SJSA1 (cell line): ENCODE results near the gene AFF3. TPM values are rescaled to one million over a fixed set of nuclear protein-coding genes. Genes with fewer than 3 reads are reported as not detected.
"Not testable (repeated sequence)": the region's sequence is repeated elsewhere in the genome, so short reads cannot be mapped to it uniquely, and the experiment has no call there.

Experiments
- DNase-seq, 2 experiments: peaks; one replicate each; pipeline ENCODE4 v3.0.0-alpha.2; 2015 to 2020; ENCODE audit warnings: low spot score in 2 of 2, low read depth in 1 of 2
- H3K27ac ChIP-seq: fragments of 250-450 bp; sonication (Bioruptor Pico); 2 replicates; pipeline ENCODE4 v1.5.1; 2020; ENCODE audit warnings: mild to moderate bottlenecking, moderate library complexity
- H3K27me3 ChIP-seq: fragments of 250-450 bp; sonication (Bioruptor Pico); replicated peaks from 2 replicates; pipeline ENCODE4 v1.5.1; 2020; ENCODE audit warnings: mild to moderate bottlenecking, moderate library complexity
- H3K36me3 ChIP-seq: fragments of 250-450 bp; sonication (Bioruptor Pico); 2 replicates; pipeline ENCODE4 v1.5.1; 2020; ENCODE audit warnings: mild to moderate bottlenecking
- H3K4me1 ChIP-seq: fragments of 250-450 bp; sonication (Bioruptor Pico); replicated peaks from 2 replicates; pipeline ENCODE4 v1.6.1; 2021; ENCODE audit warnings: mild to moderate bottlenecking
- H3K4me3 ChIP-seq: fragments of 250-450 bp; sonication (Bioruptor Pico); 2 replicates; pipeline ENCODE4 v1.5.1; 2020; ENCODE audit warnings: mild to moderate bottlenecking
- H3K9me3 ChIP-seq: fragments of 250-450 bp; sonication (Bioruptor Pico); replicated peaks from 2 replicates; pipeline ENCODE4 v1.5.1; 2020; ENCODE audit warnings: mild to moderate bottlenecking
- total RNA-seq: library from RNA; depleted of rRNA; stranded (reverse); fragments of >200 nt; shearing (Covaris generic); gene quantifications from 2 replicates; pipeline ENCODE4 v1.2.3, GENCODE V29; 2014

Gene AFF3
- total RNA-seq, 1 experiment from 2014 or later: 0.18 TPM

DNA sequence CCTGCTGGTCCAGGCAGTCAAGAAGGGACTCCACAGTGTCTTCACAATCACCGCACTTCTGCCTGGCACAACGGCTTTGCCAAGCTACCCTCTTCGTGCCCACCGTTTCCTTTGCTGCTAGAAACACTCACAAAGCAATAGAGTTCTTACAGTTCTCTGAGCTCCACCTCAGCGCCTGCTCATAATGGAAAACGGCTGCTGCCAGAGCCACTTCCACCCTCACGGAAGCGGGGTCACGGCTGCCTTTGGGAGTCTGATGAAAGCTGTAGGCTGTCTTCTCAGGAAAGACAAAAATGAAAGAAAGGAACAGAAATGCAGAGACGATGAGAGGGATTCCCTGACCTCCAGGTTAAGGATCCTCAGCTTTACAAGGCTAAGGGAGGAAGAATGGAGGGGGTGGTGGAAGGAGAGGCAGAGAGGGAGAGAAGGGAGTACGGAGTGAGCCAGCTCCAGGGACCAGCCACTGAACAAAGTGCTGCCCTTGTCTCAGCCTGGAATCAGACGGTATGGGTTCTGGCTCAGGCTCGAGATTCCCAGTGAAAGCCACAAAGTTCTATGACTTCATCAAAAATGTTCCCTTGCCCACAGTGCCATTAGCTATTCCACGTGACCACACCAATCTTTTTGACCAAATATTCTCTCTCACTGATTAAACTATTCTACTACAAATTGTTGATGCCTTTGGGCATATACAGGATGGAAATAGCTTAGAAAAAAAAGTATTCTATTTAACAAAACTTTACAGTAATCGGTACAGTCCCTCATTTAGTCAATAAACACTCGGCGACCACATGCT, 58.8 kb downstream of the AFF3 start:
- not testable (repeated sequence) for H3K4me1 ChIP-seq, H3K36me3 ChIP-seq, H3K27ac ChIP-seq, H3K4me3 ChIP-seq, H3K27me3 ChIP-seq, DNase-seq, H3K9me3 ChIP-seq

DNA sequence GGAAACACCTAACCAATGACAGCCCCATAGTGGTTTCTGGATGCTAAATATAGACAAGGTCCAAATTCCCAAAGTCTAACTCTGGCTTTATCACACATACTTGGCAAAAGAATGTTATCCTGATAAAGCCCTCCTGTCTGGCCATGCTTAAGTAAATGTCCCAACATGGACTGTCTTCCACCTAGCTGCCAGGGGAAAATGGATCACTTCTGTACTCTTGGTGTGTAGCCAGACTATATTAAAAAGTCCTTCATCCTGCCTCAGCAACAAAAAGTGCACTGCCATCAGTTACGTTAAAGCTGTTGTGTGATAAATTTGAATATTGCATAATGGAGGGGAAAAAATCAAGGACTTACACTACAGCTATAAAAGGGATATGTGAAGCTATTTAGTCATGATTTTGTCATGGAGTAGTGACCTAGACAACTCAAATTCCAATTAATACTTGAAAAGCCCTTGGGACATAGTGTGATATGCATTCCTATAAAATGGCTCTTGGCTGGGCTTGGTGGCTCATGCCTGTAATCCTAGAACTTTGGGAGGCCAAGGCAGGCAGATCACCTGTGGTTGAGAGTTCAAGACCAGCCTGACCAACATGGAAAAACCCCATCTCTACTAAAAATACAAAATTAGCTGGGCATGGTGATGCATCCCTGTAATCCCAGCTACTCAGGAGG, 60.0 kb downstream of the AFF3 start:
- not testable (repeated sequence) for H3K27ac ChIP-seq, H3K9me3 ChIP-seq, DNase-seq, H3K4me1 ChIP-seq, H3K4me3 ChIP-seq, H3K27me3 ChIP-seq, H3K36me3 ChIP-seq

DNA sequence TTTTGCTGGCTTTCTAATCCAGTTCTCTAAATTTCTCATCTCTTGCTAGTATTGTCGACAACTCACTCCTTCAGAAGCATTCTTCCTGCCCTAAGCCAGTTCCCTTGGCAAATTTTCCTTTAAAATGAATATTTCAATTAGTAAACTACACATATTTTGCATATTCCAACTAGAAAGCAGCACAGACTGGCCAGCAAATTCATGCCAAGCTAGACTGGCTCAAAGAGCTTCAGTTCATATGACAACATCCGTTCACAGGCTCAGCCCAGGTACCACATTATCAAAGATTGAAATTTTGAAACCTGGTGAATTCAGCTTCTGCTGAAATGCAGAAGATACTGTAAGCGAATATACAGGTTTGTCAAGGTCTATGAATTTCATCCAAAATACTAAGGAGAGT, 64.5 kb downstream of the AFF3 start:
- Histone ChIP-seq H3K4me1 (no peaks in the 10 kb centered on the region), H3K27ac (no peak overlapping the region), H3K36me3 (no peaks in the 10 kb centered on the region), H3K27me3 (no peaks in the 10 kb centered on the region), H3K4me3 (no peak overlapping the region), H3K9me3 (no peaks in the 10 kb centered on the region)
- no peak for DNase-seq

DNA sequence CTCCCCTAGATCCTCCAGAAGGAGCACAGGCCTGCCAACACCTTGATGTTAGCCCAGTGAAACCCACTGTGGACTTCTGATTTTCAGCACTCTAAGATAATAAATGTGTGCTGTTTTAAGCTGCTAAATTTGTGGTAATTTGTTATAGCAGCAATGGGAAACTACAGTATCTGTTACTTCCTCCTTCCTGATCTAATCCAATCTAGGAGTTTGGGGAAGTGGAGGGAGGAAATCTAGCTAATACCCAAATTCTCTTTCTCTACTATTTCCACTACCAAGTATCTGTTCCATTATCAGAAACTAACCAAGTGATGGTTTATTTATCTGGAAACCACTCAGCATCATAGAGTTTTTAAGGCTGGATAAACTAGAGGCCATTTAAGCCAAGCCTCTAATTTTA, 64.9 kb downstream of the AFF3 start:
- Histone ChIP-seq H3K4me1 (no peaks in the 10 kb centered on the region), H3K27me3 (no peaks in the 10 kb centered on the region; the same call in 1 of the 2 replicates), H3K4me3 (no peak overlapping the region), H3K27ac (no peak overlapping the region), H3K9me3 (no peaks in the 10 kb centered on the region), H3K36me3 (no peaks in the 10 kb centered on the region)
- no peak for DNase-seq

DNA sequence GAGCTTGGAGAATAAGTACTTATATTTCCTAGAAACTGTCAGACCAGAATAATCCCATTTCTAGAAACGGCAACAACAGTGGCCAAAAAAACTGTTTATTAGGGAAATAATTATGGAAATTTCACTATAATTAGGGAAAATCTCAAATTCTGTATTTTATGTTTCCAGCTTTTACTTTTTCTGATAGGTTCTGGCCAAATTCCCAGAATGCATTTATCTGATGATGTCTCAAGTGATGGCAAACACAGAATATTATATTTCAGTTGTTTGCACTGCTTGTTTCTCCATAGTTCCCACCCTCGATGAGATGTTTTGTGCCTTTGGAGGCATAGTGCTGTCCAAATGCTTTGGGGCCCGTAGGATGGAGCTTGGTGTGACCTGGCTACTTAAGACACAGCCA, 66.9 kb downstream of the AFF3 start:
- H3K9me3 ChIP-seq: no peaks in the 10 kb centered on the region

DNA sequence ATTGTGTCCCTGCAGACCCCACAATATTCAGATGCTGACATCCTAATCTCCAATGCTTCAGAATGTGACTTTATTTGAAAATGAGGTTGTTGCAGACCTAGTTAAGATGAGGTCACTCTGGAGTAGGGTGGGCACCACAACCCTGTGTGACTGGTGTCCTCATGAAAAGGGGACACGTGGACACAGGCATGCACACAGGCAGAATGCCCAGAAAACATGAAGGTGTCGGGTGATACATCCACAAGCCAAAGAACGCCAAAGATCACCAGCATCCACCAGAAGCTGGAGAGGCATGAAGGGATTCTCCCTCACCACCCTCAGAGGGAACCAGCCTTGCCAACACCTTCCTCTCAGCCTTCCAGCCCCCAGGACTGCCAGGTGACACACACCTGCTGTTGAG, 69.3 kb downstream of the AFF3 start:
- H3K9me3 ChIP-seq: no peaks in the 10 kb centered on the region
- no peaks in the 10 kb centered on the region for H3K4me1 ChIP-seq
- no peak overlapping the region for H3K27ac ChIP-seq
- no peak overlapping the region for H3K4me3 ChIP-seq
- no peak for DNase-seq
- no peaks in the 10 kb centered on the region; the same call in 1 of the 2 replicates for H3K27me3 ChIP-seq
- no peaks in the 10 kb centered on the region for H3K36me3 ChIP-seq

More for the DNA sequence above, 66.9 kb downstream of the AFF3 start:
- Histone ChIP-seq H3K4me3 (no peak overlapping the region), H3K27ac (no peak overlapping the region), H3K36me3 (no peaks in the 10 kb centered on the region), H3K4me1 (no peaks in the 10 kb centered on the region), H3K27me3 (no peaks in the 10 kb centered on the region; the same call in 1 of the 2 replicates)
- DNase-seq: no peak

DNA sequence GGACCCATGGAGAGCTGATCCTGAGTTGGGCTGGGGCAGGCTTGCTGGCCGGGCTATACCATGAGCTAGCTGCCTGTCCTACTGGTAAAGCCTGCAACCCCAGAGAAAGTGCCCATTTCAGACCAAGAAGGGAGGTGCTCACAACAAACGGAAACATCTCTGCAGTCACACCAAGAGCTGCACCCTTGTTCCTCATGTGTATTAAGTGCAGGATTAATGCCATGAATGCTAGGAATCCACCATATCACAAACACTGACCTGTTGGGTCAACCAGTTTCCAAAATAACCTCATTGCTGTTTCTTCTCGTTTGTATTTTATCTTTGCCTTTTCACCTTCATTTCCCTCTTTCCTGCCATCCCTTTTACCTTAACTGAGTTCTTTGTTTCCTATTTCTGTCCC, 69.9 kb downstream of the AFF3 start:
- no peak overlapping the region for H3K4me3 ChIP-seq
- H3K27ac ChIP-seq: no peak overlapping the region
- no peaks in the 10 kb centered on the region for H3K36me3 ChIP-seq
- H3K4me1 ChIP-seq: no peaks in the 10 kb centered on the region
- no peaks in the 10 kb centered on the region for H3K9me3 ChIP-seq
- no peaks in the 10 kb centered on the region; the same call in 1 of the 2 replicates for H3K27me3 ChIP-seq
- no peak for DNase-seq

DNA sequence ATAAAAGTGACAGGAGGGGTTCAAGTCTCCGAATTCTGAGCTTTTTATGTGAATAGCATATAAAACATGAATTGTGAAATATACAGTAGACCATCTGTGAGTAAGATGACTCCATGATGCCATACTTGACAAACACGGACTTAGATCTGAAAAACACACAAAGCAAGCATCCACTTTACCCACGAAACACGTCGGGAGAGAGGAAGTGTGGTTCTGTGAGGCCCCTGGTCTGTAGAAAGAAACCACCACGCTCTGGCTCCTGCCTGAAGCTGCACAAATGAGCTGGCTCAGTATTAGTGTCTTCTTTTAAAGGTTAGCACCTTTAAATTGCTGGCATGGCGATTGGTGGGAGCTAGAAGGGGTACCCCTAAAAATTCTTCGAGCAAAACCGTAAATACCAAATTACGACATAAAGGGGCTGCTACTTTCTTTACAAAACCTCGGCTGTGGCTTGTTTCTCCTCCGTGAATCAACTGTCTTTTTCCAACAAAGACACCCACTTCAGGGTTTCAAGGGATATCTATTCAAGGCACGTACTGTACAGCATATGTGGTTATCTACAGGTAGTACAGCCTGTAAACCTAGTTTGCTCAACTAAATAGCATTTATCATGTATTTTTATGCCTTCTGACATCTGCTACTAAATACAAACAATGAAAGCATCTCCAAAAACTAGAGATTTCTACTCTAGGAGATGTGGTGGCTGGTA, 70.9 kb downstream of the AFF3 start:
- H3K27me3 ChIP-seq: no peaks in the 10 kb centered on the region; the same call in 1 of the 2 replicates
- H3K9me3 ChIP-seq: no peaks in the 10 kb centered on the region
- H3K36me3 ChIP-seq: no peaks in the 10 kb centered on the region
- no peak overlapping the region for H3K4me3 ChIP-seq
- H3K27ac ChIP-seq: no peak overlapping the region
- DNase-seq: no peak
- no peaks in the 10 kb centered on the region for H3K4me1 ChIP-seq

DNA sequence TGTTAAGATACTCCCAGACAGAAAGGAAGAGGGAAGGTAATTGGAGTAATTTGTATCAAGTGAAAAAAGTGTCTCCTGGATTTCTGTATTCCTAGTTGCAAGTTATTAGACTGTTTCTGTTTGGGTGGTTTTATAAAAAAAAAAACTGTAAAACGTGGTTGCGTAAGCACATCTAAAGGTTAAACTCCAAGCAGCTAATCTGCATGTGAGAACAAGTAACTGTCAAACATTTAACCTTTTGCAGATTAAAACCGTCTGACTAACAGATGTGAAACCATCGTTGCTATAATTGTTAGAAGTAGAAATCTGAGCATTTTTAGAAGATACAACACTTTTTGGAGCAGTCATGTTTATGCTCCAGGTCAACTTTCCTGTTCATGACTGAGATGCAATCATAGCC, 72.3 kb downstream of the AFF3 start:
- Histone ChIP-seq H3K4me3 (no peak overlapping the region), H3K4me1 (no peaks in the 10 kb centered on the region), H3K9me3 (no peaks in the 10 kb centered on the region), H3K27ac (no peak overlapping the region), H3K27me3 (no peaks in the 10 kb centered on the region; the same call in 1 of the 2 replicates), H3K36me3 (no peaks in the 10 kb centered on the region)
- no peak for DNase-seq

DNA sequence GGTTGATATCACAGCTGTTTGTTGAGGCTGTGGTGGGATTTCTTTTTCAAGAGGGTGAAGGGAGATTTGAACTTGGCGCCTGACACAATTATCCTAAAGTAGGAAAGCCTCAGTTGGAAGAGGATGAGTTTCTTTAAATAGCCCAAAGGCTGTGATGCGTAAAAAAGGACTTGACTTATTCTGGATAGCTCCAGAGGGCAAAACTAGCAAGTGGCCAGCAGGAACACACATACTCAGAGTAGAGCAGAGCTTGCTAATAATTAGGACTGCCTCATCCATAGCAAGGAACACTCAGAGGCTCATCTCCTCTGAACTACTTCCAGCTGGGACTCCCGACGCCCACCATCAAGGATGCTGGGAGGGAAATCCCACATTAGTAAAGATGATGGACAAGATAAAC, 74.0 kb downstream of the AFF3 start:
- Histone ChIP-seq H3K27ac (no peak overlapping the region), H3K4me1 (no peaks in the 10 kb centered on the region), H3K27me3 (no peaks in the 10 kb centered on the region; the same call in 1 of the 2 replicates), H3K9me3 (no peaks in the 10 kb centered on the region), H3K4me3 (no peak overlapping the region), H3K36me3 (no peaks in the 10 kb centered on the region)
- no peak for DNase-seq

DNA sequence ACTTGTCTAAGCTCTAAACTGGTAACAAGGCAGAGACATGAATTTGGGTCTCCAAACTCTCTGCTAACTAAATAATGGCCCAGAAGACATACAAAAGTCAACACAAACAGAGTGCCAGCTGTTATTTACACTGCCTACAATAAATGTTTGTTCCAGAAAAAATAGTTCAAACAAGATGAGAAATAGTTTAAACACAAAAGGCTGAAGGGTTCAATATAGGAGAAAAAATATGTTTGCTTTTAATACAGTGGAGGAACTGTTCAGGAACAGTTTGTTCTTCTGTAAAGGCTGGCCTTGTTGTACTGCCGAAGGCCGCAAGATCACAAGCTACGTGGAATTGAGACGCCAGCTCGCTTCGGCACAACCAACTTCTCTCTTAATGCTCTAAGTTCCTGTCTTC, 74.6 kb downstream of the AFF3 start:
- Histone ChIP-seq H3K36me3 (no peaks in the 10 kb centered on the region), H3K27ac (no peak overlapping the region), H3K4me1 (no peaks in the 10 kb centered on the region), H3K9me3 (no peaks in the 10 kb centered on the region), H3K27me3 (no peaks in the 10 kb centered on the region; the same call in 1 of the 2 replicates), H3K4me3 (no peak overlapping the region)
- DNase-seq: no peak

DNA sequence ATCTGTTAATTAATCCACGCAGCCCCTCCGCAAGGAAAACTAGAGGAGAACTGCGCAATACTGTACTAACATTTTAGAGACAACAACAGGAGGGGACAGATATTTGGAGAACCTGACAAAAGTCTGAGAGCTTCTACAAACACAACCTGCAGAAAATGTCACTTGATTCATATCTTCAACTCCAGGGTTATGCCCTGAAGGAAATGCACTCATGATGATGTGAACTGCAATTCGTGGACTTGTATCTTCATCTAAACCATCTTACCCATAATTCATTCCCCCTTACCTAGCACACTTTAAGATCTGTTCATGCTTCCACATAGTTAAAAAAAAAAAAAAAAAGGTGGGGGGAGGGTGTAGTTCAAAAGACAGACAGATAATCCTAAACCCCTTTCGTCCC, 75.5 kb downstream of the AFF3 start:
- Histone ChIP-seq H3K4me1 (no peaks in the 10 kb centered on the region), H3K36me3 (no peaks in the 10 kb centered on the region), H3K27me3 (no peaks in the 10 kb centered on the region), H3K27ac (no peak overlapping the region), H3K4me3 (no peak overlapping the region), H3K9me3 (no peaks in the 10 kb centered on the region)
- no peak for DNase-seq

DNA sequence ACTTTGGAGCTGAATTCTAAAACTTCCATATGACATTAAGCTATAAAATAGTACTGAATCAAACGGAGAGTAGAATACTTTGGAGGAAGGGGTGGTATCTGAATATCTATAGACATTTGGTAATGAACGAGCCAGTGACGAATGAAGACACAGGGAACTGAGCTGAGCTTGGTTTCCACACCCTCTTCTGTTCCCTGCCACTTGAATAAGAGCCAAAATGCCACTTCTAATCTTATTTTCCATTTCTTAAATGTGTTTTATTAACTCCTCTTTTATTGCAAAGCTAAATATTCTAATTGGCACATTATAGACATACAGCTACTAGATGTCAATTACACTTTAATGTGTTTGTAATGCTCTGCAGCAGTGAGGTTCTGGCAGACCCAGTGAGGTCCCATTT, 76.1 kb downstream of the AFF3 start:
- Histone ChIP-seq H3K4me3 (no peak overlapping the region), H3K4me1 (no peaks in the 10 kb centered on the region), H3K36me3 (no peaks in the 10 kb centered on the region), H3K27ac (no peak overlapping the region), H3K9me3 (no peaks in the 10 kb centered on the region), H3K27me3 (no peaks in the 10 kb centered on the region)
- no peak for DNase-seq
